ENCODE measurements around the gene ASTN2. TPM values are rescaled to one million over a fixed set of nuclear protein-coding genes. Genes with fewer than 3 reads are reported as not detected.

The ASTN2 gene
- total and polyA plus RNA-seq, 9 of the 15 experiments (the other 6 are each of a cell fraction or from before 2014, with no cell fraction given) = 0.56 to 3.5 (median 1.9) TPM

DNA sequence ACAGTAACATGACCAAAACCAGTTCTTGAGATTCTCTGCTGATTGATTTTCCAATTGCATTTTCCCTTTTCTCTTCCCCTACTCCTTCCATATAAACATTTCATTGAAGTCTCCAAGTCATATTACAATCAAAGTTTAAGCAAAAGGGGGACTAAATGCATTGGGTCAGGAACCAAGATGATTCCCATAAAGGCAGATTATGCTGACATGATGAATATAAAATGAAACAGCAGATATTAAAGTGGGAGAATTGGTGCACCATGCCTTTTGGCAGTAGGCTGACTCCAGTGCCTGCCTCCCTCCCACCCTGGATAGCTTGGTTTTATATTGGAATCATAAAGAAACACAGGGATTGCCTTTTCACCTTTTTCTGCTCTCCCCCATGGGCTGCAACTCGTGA is 118.4 kb downstream of the ASTN2 start (continued):
- TF ChIP-seq POLR2AphosphoS5 (IDR thresholded peaks at IDR 0.05; ENCODE audit: control insufficient read depth, insufficient read depth, low read depth, low read length) = no peak

GRCh38 chr9:117293206-117294114 is 121.4 kb downstream of the ASTN2 start:
- CTCF ChIA-PET (ENCODE audit: low intra/inter-chr PET ratio) = no interaction called here
- Histone ChIP-seq H3K27ac (ENCODE audit: extremely low read depth, low read depth, low read length) (no peak overlapping the region), H3K27me3 (ENCODE audit: control insufficient read depth in 2 of 2, insufficient read depth in 2 of 2, low read length in 2 of 2) (no peaks in the 10 kb centered on the region), H3K4me1 (replicated peaks in 1 of 2; ENCODE audit: control insufficient read depth in 2 of 2, insufficient read depth in 2 of 2, low read length in 2 of 2) (no peaks in the 10 kb centered on the region), H3K4me3 (no peak overlapping the region), H2AFZ (ENCODE audit: low read depth, low read length) (no peak overlapping the region), H3K36me3 (ENCODE audit: control insufficient read depth, insufficient read depth, low read length) (no peaks in the 10 kb centered on the region), H4K20me1 (replicated peaks; ENCODE audit: control insufficient read depth, insufficient read depth, low read length) (no peaks in the 10 kb centered on the region), H3K9me3 (replicated peaks; ENCODE audit: control insufficient read depth, insufficient read depth, low read depth, low read length) (no peaks in the 10 kb centered on the region; the same call in 1 of the 2 replicates), H3K79me2 (ENCODE audit: control insufficient read depth, insufficient read depth, low read length) (no peaks in the 10 kb centered on the region), H3K9ac (ENCODE audit: insufficient read depth in 1 of 2, low read depth in 2 of 2, low read length in 2 of 2) (no peak overlapping the region), H3K4me2 (ENCODE audit: insufficient read depth, low read length) (no peak overlapping the region), H3K9me1 (ENCODE audit: control insufficient read depth, insufficient read depth, low read length) (no peaks in the 10 kb centered on the region)
- POLR2A ChIA-PET = interaction anchor here (0.7 kb wide), 1 partner anchor 170 kb away, joined by 3 read pairs; no protein-coding TSS in a partner anchor
- 4% methylated on average over 6 of the region's 6 CpGs for WGBS (ENCODE audit: insufficient coverage, low coverage, missing lambda C conversion rate)
- in situ Hi-C loops (cut with MboI) (no loop called here), intact Hi-C loops (cut with micrococcal nuclease) (no loop called here)
- TF ChIP-seq PURB (CRISPR knock-in tag; IDR thresholded peaks at IDR 0.05; ENCODE audit: low read depth) = no peak
- no peak for TF ChIP-seq NCOA1 (IDR thresholded peaks at IDR 0.05; ENCODE audit: low read depth)
- no peak for TF ChIP-seq NONO (IDR thresholded peaks at IDR 0.05; ENCODE audit: low read depth in 2 of 2, low read length in 1 of 2)
- TF ChIP-seq HNRNPH1 (optimal IDR thresholded peaks at IDR 0.05; ENCODE audit: low read depth, low read length) = no peak
- no peak for TF ChIP-seq ZBTB7A (IDR thresholded peaks at IDR 0.05; ENCODE audit: borderline replicate concordance, control insufficient read depth, low read depth, low read length)
- DNase-seq (ENCODE audit: extremely low read depth in 1 of 4, low spot score in 3 of 4) (no peak), FAIRE-seq (no peak), ATAC-seq (no peak)
- no TSS peak for BruUV-seq (replicated peaks)

Data from K562 (cell line).